Ovary (tissue), 10 donors: Measurements from ENCODE around the gene DPRX. TPM values are rescaled to one million over a fixed set of nuclear protein-coding genes. Genes with fewer than 3 reads are reported as not detected.

Experiments used
- DNase-seq, 5 donors: peaks; one replicate each; pipeline ENCODE4 v3.0.0-alpha.2; 2019 to 2020
- H3K27ac ChIP-seq, 2 donors: fragments of 200-600 bp; one replicate each; pipeline versions ENCODE4 v1.5.1 to v1.8.0; 2019 to 2022
- H3K27me3 ChIP-seq: fragments of 200-600 bp; one replicate; pipeline ENCODE4 v1.8.0; 2022
- H3K36me3 ChIP-seq: fragments of 200-600 bp; sonication (generic); one replicate; pipeline ENCODE4 v1.5.1; 2019
- H3K4me1 ChIP-seq: one replicate; pipeline ENCODE4 v1.8.1; 2013; ENCODE audit warnings: mild to moderate bottlenecking, moderate library complexity; ENCODE audit not compliant: insufficient read depth
- H3K4me3 ChIP-seq: fragments of 200-600 bp; sonication (generic); one replicate; pipeline ENCODE4 v1.5.1; 2017
- H3K9me3 ChIP-seq, 2 donors: fragments of 200-600 bp in 1 of 2; sonication (generic) in 1 of 2; one replicate each; pipeline versions ENCODE4 v1.5.1 to v1.8.1; 2013 to 2019; ENCODE audit warnings: mild to moderate bottlenecking in 1 of 2, moderate library complexity in 1 of 2
- EP300 ChIP-seq: sonication (generic); formaldehyde crosslinking; IDR thresholded peaks from one replicate; pipeline ENCODE4 v1.6.1; 2017; ENCODE audit warnings: antibody characterized with exemption
- POLR2A ChIP-seq: fragments of 450-650 bp; IDR thresholded peaks from one replicate; pipeline ENCODE4 v1.6.1; 2017; ENCODE audit warnings: antibody characterized with exemption, mild to moderate bottlenecking, moderate library complexity
- WGBS, 3 donors: extraction: QIAGEN DNeasy Blood & Tissue Kit in 1 of 3; methylation state at CpG; one replicate each; pipeline versions ENCODE4 v1.1.5 to v1.1.7; 2013 to 2017; 5-methylcytosine and 5-hydroxymethylcytosine counted together
- intact Hi-C, 4 donors: fragments of 100-400 bp; cut with DNase I; formaldehyde crosslinking; loops; one replicate each; pipeline versions ENCODE4 v1.11.0 to v1.15.1; 2022 to 2023
- long read RNA-seq, 3 donors: library from polyadenylated mRNA in 2 of 3; unstranded in 2 of 3; transcript quantifications; one replicate each; pipeline ENCODE4 v2.0.0 and lab custom pipeline, GENCODE V29; 2021 to 2026
- polyA plus RNA-seq, 2 donors: library from polyadenylated mRNA; stranded (reverse); fragments of 200-250 nt in 1 of 2; fragments of 350-450 nt in 1 of 2; fragmentation: Illumina TruSeq in 1 of 2; extraction: RNeasy Lipid Tissue Mini Kit (QIAGEN cat#74804) in 1 of 2; gene quantifications; one replicate each; pipeline ENCODE4 v1.2.3, GENCODE V29; 2013 to 2014
- total RNA-seq, 7 donors: library from RNA; depleted of rRNA in 2 of 7; stranded (reverse); fragments of >200 nt in 2 of 7; fragmentation: NEBNext Ultra II Directional in 3 of 7; extraction: Animal tissue kit (Norgen Biotek cat#: 25700) in 3 of 7; gene quantifications; one replicate each; pipeline versions ENCODE4 v1.1.0 to v1.2.4, GENCODE V29; 2016 to 2023
- TF ChIP-seq, protein P1 (sequence below), 3 donors: fragments of 450-650 bp in 2 of 3; fragments of 200-600 bp in 1 of 3; IDR thresholded peaks; one replicate each; pipeline versions ENCODE4 v1.5.1 to v1.8.0; 2016 to 2022; ENCODE audit warnings: antibody characterized with exemption in 3 of 3, mild to moderate bottlenecking in 1 of 3
- donor health status: DM: no; HTN: no; CAD: no; lungs with moderate emphysema.
- donor health status: DM: no; HTN: no; CAD: no.
- donor health status: Bipolar disorder and iron deficiency.
- donor health status: DM: yes; HTN: yes; CAD: no.
- donor health status: DM: no; HTN: no; CAD: no.
- donor health status: DM: yes; HTN: yes; CAD: no.

Gene DPRX, protein sequence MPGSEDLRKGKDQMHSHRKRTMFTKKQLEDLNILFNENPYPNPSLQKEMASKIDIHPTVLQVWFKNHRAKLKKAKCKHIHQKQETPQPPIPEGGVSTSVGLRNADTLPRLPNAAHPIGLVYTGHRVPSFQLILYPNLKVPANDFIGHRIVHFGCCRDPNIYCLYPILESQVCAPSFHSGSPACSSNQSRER
- not detected for total RNA-seq
- polyA plus RNA-seq: not detected
- long read RNA-seq, donor 1: 0 reads
- long read RNA-seq, donor 2: 0 reads
- long read RNA-seq, donor 3: 0 reads

DNA sequence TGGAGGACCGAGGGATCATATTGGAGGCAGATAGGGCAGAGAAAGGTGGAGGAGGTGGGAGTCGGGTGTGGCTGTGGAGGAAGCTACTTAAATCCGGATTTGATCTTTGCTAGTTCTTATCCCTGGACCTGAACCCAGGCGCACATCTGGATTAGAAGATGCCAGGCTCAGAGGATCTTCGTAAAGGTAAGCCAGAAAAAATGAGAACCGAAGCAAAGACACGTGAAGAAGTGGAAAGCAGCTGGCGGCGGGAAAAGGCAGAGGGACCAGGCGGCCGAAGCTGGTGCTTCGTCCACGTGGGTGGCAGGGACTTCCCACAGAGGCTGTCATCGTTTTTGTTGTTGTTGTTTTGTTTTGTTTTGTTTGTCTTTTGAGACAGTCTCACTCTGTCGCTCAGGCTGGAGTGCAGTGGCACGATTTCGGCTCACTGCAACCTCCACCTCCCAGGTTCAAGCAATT is at the start of gene DPRX:
Gene DPRX (plus strand): TSS at position 51 of the 459 bp plus-strand sequence. CDS start 108 bp downstream, at position 159.
- Histone ChIP-seq H3K36me3 (no peaks in the 10 kb centered on the region), H3K27ac (no peak within 1 kb of the TSS), H3K27me3 (no peaks in the 10 kb centered on the region), H3K4me1 (no peaks in the 10 kb centered on the region), H3K4me3 (no peak within 1 kb of the TSS), H3K9me3 (no peaks in the 10 kb centered on the region)
- intact Hi-C loops: no loop called here
- no peak for DNase-seq
- 83 to 87% (median 85%) methylated on average over 17 of the region's 17 CpGs for WGBS, 3 donors
- TF ChIP-seq, protein P1, sequence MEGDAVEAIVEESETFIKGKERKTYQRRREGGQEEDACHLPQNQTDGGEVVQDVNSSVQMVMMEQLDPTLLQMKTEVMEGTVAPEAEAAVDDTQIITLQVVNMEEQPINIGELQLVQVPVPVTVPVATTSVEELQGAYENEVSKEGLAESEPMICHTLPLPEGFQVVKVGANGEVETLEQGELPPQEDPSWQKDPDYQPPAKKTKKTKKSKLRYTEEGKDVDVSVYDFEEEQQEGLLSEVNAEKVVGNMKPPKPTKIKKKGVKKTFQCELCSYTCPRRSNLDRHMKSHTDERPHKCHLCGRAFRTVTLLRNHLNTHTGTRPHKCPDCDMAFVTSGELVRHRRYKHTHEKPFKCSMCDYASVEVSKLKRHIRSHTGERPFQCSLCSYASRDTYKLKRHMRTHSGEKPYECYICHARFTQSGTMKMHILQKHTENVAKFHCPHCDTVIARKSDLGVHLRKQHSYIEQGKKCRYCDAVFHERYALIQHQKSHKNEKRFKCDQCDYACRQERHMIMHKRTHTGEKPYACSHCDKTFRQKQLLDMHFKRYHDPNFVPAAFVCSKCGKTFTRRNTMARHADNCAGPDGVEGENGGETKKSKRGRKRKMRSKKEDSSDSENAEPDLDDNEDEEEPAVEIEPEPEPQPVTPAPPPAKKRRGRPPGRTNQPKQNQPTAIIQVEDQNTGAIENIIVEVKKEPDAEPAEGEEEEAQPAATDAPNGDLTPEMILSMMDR (IDR thresholded peaks at IDR 0.05): no peak
- TF ChIP-seq POLR2A (no peak), EP300 (no peak)

DNA sequence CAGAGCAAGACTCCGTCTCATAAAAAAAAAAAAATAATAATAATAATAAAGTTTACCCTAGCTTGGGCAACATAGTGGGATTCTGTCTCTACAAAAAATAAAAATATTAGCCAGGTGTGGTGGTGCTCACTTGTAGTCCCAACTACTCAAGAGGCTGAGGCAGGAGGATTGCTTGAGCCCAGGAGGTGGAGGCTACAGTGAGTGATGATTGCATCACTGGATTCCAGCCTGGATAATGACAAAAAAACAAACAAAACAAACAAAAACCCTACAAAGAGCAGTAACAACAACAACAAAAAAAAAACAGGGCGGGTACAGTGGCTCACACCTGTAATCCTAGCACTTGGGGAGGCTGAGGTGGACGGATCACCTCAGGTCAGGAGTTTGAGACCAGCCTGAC is 48.6 kb upstream of the DPRX start:
- Histone ChIP-seq H3K27ac (no peak overlapping the region), H3K4me1 (no peaks in the 10 kb centered on the region), H3K27me3 (no peaks in the 10 kb centered on the region), H3K36me3 (no peaks in the 10 kb centered on the region), H3K4me3 (no peak overlapping the region), H3K9me3 (peaks cover 0 to under 1% of the 10 kb centered on the region in 2 donors)
- intact Hi-C loops: no loop called here
- DNase-seq: no peak
- TF ChIP-seq EP300 (no peak), POLR2A (no peak)
- TF ChIP-seq, protein P1 (IDR thresholded peaks at IDR 0.05): no peak
- 83 to 90% (median 84%) methylated on average over 3 of the region's 3 CpGs for WGBS, 3 donors

DNA sequence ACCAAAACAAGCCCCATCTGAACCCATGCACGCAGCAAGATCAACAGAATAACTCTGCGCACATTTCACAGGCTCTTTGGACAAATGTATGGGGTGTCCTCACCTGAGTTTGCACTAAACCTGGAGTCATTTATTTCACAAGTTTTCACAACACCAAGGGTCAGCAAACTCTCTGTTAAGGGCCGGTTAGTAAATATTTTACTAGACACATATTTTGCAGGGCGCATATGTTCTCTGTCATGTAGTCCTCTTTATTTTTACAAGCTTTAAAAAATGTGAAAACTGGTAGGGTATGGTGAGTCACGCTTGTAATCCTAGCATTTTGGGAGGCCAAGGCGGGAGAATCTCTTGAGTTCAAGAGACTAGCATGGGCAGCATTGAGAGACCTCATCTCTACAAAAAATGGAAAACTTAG is 45.5 kb upstream of the DPRX start:
- Histone ChIP-seq H3K4me1 (no peaks in the 10 kb centered on the region), H3K9me3 (no peaks in the 10 kb centered on the region), H3K36me3 (no peaks in the 10 kb centered on the region), H3K4me3 (no peak overlapping the region), H3K27ac (no peak overlapping the region), H3K27me3 (no peaks in the 10 kb centered on the region)
- no peak for DNase-seq
- intact Hi-C loops: no loop called here
- no peak for TF ChIP-seq EP300
- TF ChIP-seq, protein P1 (IDR thresholded peaks at IDR 0.05): no peak
- 91 to 95% (median 93%) methylated on average over 6 of the region's 6 CpGs for WGBS, 3 donors

DNA sequence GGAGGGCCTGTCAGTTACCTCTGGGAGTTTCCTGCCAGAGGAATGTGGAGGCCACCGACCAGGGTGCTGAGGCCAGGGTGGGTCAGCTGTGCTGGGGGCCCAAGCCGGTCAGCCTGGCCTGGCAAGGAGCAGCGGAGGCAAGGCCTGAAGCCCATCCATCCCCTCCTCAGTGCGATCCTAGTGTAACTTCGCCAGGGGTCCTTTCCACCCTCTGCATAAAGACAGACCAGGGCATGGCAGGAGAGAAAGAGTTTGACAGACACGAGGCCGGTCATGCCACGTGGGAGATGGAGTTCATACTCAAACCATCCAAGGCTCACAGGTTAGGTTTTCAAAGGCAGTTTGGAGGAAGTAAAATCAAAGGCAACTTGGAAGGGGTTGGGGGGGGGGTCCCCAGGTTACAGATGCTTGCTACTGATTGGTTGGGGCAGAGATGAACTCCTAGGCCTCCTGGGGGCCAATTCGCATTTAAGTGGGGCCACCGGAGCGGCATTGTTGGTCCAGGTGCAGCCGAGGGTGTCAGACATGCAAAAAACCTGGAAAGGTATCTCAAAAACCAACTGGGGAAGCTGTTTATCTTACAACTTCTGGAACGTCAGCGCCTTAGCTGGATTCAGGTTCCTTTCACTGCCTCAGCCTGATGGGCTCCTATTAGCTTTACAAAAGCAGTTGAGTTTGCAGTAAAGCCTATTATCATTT is 36.8 kb upstream of the DPRX start:
- 31 to 35% (median 35%) methylated on average over 14 of the region's 14 CpGs for WGBS, 3 donors
- Histone ChIP-seq H3K27me3 (no peaks in the 10 kb centered on the region), H3K4me3 (no peak overlapping the region), H3K4me1 (no peaks in the 10 kb centered on the region), H3K36me3 (no peaks in the 10 kb centered on the region), H3K27ac (no peak overlapping the region), H3K9me3 (no peaks in the 10 kb centered on the region)
- intact Hi-C loops: no loop called here
- no peak for DNase-seq
- TF ChIP-seq EP300 (no peak), POLR2A (no peak)
- TF ChIP-seq, protein P1 (IDR thresholded peaks at IDR 0.05): no peak
